ENCODE data around the gene COL6A1. TPM values are rescaled to one million over a fixed set of nuclear protein-coding genes. Genes with fewer than 3 reads are reported as not detected.

COL6A1 gene
- polyA plus RNA-seq, 3 donors: 246 to 333 (median 311) TPM

DNA sequence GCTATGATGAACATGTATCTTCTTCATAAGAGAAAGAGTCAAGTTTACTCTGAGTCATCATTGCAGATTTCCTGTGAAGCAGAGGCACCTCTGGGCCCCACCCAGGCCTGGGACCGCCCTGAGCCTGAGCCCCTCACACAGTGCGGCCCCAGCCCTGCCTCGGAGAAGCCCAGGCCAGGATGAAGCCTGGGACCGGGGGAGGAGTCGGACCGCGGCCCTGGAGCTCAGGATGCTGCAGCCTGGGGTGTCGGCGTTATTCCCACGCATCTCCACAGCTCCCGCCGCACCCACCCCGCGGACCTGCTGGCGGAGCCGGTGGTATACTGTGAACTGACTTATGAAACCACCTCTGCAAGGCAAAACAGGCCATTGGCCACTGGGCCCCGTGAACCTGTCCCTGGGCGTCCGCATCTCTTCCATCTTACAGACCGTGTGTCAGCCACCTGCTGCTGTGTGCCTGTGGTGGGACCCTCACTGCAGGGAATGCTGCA is 2.4 kb upstream of the COL6A1 start:
- DNase-seq: no peak

DNA sequence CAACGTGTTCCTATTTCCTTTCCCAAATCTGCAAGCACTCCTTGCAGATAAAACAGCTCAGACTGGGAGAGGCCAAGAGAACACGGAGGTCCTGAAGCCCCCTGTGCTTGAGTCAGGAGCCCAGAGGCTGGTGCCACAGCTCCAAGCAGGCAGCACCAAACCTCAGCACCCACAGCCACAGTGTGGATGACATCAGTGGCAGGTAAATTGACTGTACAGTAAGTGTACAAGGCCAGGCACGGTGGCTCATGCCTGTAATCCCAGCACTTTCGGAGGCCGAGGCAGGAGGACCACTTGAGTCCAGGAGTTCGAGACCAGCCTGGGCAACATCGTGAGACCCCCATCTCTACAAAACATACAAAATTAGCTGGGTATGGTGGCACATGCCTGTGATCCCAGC is 1.9 kb upstream of the COL6A1 start:
- DNase-seq: no peak

DNA sequence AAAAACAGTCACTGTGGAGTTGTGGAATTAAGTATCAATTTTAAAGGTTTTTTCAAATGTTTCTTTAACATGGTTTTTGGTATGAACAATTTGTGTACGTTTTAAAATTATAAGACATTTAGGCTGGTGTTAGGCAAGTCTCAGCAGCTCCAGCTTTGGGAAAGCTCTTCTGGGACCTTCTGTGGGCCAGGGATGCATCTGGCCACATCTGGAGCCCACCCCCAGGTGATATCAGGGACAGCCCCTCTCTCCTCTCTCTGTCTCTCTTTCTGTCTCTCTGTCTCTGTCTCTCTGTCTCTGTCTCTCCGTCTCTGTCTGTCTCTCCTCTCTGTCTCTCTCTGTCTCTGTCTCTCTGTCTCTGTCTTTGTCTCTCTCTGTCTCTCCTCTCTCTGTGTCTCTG is 1.3 kb upstream of the COL6A1 start:
- no peak for DNase-seq

DNA sequence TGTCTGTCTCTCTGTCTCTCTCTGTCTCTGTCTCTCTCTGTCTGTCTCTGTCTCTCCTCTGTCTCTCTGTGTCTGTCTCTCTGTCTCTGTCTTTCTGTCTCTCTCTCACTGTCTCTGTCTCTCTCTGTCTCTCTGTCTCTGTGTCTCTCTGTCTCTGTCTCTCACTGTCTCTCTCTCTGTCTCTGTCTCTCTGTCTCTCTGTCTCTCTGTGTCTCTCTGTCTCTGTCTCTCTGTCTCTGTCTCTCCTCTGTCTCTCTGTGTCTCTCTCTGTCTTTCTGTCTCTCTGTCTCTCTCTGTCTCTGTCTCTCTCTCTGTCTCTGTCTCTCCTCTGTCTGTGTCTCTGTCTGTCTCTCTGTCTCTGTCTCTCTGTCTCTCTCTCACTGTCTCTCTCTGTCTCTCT is 873 bp upstream of the COL6A1 start:
- DNase-seq: no peak

DNA sequence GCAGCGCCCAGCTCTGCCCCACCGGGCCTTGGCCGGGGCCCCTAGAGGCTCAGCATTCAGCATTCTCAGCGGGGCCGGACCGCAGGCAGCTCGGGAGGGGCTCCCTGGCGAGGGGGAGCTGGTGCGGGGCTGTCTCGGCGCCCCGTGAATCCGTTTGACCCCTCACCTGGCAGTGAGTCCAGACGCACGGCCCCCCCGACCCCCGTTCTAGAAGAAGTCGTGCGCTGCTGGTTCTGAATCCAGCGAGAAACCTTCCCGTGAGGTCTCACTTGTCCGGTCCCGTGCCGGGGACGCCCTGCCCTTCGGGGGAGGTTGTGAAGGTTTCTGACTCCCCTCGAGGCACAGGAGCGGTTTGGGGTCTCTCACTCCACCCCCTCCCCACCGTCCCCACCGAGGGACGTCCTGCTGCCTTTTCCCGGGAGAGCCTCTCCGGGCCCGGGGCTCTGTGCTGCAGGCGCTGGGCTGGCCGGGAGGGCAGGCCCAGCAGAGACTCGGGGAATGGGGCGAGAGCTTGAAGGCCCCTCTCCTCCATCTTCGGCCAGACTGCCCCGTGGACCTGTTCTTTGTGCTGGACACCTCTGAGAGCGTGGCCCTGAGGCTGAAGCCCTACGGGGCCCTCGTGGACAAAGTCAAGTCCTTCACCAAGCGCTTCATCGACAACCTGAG is 655 bp downstream of the COL6A1 start:
- no peak for DNase-seq

DNA sequence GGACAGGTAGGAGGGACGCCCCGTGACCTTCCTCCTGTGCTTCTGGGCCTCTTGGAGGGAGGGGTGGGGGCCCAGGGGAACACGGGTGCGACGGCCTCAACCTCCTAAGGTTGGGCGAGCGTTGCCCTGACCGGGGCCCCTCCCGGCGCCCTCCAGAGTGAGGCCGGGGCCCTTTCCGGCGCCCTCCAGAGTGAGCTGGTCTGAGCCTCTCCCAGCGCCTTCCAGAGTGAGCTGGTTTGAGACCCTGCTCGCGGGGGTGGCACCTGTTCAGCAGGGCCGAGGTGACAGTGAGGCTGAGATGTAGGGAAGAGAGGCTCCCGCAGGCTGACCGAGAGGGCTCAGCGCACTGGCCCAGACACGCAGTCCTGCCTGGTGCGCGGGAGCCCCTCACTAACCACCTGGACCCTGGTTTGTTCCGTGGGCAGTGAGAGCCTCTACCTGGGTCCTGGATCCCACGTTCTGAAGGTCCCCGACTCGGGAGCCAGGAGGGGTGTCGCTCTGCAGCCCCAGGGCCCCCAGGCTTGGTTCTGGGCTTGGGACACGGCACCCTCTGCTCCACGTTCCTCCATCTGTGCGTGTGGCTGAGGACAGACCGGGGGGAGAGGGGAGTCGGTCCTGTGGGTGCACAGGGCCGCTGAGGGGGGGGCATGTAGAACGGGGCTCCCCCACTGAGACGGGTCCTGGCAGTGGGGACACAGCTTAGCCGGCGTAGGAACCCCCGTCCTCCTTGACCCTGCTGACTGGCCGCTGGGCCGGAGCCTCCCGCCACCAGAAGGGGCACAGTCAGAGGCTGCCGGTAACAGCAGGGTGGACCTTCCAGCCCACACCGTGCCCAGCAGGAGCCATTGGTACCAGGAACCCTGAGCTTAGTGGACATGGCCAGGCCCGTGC is 1.4 kb downstream of the COL6A1 start:
- DNase-seq: no peak

DNA sequence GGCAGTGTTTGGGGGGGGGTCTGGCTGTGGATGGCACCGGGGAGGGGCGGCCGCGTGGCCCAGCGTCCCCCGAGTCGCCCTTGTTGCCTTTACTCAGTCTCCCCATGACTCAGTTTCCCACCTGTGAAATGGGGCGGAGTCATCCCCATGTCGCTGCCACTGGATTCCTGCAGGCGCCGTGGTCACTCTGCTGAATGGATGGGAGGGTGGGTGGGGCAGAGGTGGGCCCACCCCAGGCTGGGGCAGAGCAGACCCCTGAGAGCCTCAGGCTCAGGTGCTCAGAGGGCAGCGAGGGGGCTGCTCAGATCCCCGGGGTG is 2.0 kb downstream of the COL6A1 start:
- no peak for DNase-seq

DNA sequence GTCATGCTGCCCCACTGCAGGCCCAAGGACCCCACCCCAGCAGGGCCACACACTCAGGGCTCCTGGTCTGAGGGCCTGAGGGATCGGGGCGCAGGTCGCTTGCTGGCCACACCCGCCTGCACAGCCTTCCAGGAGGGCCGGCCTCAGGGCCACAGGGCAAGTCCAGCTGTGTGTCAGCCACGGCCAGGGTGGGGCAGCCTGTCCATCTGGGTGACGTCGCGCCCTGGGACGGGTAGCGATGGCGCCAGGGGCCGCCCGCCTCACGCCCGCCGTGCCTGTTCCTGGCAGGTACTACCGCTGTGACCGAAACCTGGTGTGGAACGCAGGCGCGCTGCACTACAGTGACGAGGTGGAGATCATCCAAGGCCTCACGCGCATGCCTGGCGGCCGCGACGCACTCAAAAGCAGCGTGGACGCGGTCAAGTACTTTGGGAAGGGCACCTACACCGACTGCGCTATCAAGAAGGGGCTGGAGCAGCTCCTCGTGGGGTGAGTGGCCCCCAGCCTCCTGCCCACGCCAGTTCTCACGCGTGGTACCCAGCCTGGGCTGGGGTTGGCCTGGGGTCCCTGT is 2.5 kb downstream of the COL6A1 start:
- DNase-seq: no peak

DNA sequence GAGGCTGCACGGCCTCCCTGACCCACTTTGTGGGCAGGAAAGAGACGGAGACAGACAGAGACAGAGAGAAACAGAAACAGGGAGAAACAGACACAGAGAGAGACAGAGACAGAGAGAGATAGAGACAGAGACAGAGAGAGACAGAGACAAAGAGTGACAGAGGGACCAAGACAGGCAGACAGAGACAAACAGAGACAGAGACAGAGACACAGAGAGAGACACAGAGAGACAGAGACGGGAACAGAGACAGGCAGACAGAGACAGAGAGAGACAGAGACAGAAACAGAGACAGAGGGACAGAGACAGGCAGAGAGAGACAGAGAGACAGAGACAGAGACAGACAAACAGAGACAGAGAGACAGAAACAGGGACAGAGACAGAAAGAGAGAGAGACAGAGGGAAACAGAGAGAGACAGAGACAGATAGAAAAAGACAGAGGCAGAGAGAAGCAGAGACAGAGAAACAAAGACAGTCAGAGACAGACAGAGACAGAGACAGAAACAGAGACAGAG is 3.1 kb downstream of the COL6A1 start:
- DNase-seq: no peak

DNA sequence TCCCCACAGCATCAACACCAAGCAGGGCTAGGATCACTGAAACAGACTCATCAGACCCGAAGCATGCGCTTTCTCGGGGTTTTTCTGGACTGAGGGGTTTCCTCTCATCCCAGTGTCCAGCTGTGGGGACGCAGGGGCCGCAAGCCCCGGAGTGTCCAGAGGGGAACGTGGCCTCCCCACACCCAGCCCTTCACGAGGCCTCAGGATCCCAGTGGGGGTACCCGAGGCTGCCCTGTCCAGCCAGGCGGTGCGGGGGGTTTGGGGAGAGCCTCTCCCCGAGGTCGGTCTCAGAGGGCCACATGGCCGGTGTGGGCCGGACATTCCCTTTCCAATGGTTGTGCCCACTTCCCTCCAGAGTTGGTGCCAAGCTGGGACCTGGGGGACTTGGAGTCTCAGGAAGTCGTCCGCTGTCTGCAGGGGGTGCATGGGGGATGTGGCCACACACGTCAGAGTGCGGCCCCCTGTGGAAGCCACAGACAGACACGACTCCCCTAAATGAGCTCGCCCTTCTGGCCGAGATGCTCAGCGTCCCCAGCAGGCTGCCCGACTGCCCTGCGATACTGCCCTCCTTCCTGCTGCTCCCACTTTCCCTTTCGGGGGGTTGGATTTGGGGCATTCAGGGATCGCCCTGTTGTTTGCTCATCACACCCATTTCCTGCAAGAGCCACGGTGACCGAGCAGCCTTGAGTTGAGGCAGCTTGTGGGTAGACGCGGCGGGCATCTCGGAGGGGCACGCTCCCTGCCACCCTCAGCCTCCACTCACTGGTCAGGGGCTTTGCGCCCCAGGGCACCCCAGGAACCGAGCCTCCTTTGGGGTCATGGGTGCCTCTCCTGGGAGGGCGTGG is 4.1 kb downstream of the COL6A1 start:
- DNase-seq: no peak

DNA sequence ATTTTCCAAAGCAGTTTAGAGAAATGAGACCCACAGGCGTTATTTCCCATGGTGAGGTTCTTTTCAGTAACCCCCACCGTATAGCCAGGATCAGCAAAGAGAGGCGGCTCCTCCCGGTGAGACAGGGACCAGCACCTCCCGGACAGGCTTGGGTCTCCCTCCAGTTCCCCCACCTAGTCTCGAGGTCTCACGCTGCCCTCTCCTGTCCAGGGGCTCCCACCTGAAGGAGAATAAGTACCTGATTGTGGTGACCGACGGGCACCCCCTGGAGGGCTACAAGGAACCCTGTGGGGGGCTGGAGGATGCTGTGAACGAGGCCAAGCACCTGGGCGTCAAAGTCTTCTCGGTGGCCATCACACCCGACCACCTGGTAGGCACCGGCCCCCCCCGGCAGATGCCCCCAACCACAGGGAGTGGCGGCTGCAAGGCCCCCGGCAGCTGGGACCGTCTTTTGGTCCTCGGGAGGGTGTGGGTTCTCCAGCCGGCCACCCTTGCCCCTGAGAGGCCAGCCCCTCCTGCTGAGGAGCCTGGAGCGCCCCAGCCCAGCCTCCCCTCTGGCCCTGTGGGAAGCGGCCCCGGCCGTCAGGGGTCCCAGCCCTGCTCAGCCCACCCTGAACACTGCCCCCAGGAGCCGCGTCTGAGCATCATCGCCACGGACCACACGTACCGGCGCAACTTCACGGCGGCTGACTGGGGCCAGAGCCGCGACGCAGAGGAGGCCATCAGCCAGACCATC is 4.9 kb downstream of the COL6A1 start:
- no peak for DNase-seq

DNA sequence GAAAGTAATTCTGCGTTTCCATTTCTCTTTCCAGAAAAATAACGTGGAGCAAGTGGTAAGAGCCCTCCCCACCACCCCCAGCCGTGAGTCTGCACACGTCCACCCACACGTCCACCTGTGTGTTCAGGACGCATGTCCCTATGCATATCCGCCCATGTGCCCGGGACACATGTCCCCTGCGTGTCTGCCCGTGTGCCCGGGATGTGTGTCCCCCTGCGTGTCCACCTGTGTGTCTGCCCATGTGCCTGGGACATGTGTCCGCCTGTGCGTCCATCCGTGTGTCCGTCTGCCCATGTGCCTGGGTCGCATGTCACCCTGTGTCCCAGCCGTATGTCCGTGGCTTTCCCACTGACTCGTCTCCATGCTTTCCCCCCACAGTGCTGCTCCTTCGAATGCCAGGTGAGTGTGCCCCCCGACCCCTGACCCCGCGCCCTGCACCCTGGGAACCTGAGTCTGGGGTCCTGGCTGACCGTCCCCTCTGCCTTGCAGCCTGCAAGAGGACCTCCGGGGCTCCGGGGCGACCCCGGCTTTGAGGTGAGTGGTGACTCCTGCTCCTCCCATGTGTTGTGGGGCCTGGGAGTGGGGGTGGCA is 5.6 kb downstream of the COL6A1 start:
- DNase-seq: no peak

DNA sequence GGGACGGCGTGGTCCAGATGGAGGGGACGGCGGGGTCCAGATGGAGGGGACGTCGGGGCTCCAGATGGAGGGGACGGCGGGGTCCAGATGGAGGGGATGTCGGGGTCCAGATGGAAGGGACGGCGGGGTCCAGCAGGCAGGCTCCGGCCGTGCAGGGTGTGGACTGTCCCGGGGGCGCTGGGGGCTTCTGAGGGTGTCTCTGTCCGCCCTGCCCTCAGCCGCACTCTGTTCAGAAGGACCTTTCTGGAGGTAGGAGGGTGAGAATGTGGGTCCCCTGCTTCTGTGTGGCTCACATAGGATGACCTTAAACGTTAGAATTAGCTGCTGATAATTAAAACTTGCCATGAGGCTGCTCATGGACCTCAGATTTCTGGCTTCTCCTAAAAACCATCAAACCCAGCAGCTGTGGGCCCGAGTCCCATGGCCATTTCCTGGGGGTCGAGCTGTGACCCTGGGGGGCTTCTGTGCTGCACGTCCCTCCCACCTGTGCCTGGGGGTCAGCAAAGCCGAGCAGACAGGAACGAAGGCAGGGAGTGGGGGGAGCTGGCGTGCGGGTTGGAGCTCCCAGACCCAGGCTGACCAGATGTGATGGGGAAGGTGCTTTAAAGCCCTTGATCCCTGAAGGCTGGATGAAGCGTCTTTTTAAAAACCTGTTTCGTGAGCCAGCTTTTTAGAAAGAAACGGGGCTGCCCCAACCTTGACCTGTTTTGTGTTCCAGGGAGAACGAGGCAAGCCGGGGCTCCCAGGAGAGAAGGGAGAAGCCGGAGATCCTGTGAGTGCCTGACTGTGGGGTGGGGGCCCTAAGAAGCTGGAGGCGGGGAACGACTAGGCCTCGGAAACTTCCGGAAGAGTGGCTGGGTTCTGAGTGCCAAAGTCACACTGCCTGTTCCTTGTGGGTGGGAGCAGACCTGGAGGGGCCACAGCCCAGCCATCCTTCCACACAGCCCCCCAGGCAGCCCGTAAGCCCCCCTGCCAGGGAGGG is 7.1 kb downstream of the COL6A1 start:
- DNase-seq: no peak

DNA sequence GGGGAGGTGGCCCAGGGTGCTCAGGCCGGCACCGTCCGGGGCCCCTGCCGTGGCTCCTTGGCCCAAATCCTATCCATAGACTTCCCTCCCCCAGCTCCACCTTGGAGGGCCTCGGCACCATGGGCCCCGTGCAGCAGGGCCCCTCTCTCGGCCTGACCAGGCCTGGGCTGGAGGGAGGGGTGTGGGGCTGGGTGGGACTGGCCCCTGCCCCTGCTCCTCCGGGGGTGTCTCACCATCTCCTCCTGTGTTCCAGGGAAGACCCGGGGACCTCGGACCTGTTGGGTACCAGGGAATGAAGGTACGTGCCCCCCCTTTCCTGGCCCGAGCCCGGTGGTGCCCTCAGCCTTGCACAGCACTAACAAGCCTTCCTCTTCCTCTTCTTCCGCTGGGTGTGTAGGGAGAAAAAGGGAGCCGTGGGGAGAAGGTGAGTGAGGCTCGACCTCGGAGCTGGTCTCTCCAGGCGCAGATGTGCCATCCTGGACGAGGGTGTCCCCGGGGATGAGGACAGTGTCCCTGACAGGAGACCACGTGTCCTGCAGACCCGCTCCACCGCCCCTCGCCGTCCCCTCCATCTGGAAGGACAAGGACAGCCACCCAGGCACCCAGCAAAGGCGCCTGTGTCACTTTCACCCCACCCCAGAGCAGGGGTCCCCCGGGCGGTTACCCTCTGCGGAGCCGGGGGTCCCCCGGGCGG is 7.9 kb downstream of the COL6A1 start:
- DNase-seq: no peak

DNA sequence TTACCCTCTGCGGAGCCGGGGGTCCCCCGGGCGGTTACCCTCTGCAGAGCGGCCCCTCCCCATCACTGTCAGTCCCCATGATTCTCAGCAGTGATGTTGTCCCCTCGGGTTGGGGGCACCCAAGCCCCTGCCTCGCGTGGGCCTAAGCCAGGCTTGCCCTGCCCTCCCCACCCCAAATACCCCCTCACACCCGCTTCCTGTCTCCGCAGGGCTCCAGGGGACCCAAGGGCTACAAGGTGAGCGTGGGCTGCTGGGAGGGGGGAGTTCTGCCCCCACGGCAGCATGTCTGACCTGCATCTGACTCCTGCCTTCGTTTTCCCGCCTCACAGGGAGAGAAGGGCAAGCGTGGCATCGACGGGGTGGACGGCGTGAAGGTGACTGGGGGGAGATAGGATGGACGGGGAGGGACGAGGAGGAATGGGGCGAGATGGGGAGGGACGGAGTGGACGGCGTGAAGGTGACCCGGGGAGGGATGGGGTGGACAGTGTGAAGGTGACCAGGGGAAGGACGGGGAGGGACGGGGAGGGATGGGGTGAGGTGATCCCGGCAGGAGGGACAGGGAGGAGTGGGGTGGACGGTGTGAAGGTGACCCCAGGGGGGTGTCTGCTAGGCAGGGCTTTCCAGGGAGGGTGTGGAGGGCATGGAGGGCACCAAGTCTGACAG is 8.6 kb downstream of the COL6A1 start:
- no peak for DNase-seq

DNA sequence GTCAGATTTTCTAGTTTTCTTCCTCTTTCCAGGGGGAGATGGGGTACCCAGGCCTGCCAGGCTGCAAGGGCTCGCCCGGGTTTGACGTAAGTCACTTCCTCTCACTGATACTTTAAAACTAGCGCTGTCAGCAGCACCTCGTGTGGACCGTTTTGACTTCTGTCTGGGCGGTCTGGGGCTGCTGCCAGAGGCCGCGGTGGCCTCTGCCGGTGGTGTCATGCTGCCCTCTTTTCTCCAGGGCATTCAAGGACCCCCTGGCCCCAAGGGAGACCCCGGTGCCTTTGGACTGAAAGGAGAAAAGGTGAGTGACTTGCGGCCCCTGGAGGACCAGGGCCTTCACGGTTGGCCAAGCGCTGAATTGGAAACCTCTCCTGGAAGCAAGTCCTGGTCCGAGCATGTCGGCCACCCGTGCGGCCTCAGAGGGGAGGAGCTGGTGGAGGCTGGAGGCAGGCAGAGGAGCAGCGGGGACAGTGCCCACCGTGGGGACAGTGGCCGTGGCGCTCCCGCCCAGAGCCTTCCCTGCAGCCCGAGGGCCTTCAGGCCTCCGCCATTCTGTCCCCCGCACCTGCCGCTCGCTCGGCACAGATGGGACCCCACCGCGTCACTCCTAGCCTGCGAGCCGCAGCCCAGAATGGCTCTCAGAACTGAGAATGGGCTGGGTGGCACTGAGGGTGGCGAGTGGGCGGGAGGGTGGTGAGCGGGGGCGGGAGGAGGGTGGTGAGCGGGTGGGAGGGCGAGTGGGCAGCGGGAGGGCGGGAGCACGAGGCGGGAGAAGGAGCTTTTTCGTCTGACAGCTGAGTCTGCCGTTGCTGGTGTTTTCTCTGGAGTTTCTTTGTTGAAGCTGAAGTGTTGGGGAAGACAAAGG is 9.4 kb downstream of the COL6A1 start:
- DNase-seq: no peak

DNA sequence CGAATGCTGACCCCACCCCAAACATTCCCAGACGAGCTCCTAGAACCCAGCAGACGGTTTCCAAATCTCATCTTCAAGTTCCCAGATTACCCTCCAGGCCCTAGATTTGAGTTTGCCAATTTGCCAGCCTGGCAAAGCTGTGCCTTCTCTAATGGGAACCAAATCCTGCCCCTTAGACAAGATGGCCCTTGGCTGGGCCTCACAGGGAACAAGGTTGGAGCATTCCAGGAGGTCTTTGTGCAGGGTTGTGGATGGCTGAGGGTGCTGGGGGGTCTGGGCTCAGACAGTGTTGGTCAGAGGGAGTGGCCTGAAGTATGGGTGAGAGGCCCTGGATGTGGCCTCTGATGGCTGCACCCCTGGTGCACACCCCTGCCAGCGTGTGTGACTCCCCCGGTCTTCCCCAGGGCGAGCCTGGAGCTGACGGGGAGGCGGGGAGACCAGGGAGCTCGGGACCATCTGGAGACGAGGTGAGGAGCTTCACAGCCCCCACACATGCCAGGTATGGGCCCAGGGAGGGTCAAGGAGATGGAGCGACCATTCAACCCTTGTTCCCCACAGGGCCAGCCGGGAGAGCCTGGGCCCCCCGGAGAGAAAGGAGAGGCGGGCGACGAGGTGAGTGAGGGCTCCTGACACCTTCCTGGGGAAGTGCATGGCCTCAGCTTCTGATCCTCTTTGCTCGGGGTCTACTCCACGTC is 10.2 kb downstream of the COL6A1 start:
- DNase-seq: no peak

All from renal pelvis (tissue), 4 donors.